Measurements from ENCODE around the gene TRIM8.

GRCh38 chr10:102595897-102596296, 48.4 kb upstream of the TRIM8 start:
- TF ChIP-seq CTCF (conservative IDR thresholded peaks at IDR 0.05; ENCODE audit: low read length) (no peak), EZH2phosphoT487 (IDR thresholded peaks at IDR 0.05; ENCODE audit: borderline replicate concordance) (no peak)

All from Loucy (cell line).